NCI-H748 treated with DMSO at 0.1 percent for 48 hours (cell line): Measurements from ENCODE around the gene REC114.
"Not testable (repeated sequence)": the region's sequence is repeated elsewhere in the genome, so short reads cannot be mapped to it uniquely, and the experiment has no call there.

Source experiments
- DNase-seq: peaks from one replicate; lab custom pipeline; 2025; lab: John Stamatoyannopoulos, UW

The REC114 gene

GRCh38 chr15:73577593-73577992, 134.6 kb downstream of the REC114 start:
- DNase-seq, result not testable (repeated sequence)

- DNase-seq, result no peak
Observed at GRCh38 chr15:73578026-73578425, 135.1 kb downstream of the REC114 start.

GRCh38 chr15:73582851-73583379, 140.0 kb downstream of the REC114 start:
- DNase-seq, result no peak

GRCh38 chr15:73583544-73583943, 140.6 kb downstream of the REC114 start:
- DNase-seq, result no peak

GRCh38 chr15:73584699-73585420, 141.9 kb downstream of the REC114 start:
- no peak for DNase-seq

- DNase-seq, result no peak
Observed at GRCh38 chr15:73585871-73586654, 143.1 kb downstream of the REC114 start.

- DNase-seq, result no peak
Observed at GRCh38 chr15:73589766-73590165, 146.8 kb downstream of the REC114 start.

GRCh38 chr15:73590263-73590662, 147.3 kb downstream of the REC114 start:
- DNase-seq, result no peak

GRCh38 chr15:73593304-73594074, 150.5 kb downstream of the REC114 start:
- no peak for DNase-seq

GRCh38 chr15:73594109-73594508, 151.1 kb downstream of the REC114 start:
- no peak for DNase-seq

GRCh38 chr15:73596174-73596573, 153.2 kb downstream of the REC114 start:
- DNase-seq, result no peak

GRCh38 chr15:73597036-73597638, 154.2 kb downstream of the REC114 start:
- DNase-seq, result no peak

GRCh38 chr15:73598530-73599160, 155.7 kb downstream of the REC114 start:
- DNase-seq, result no peak

GRCh38 chr15:73599934-73600333, 157.0 kb downstream of the REC114 start:
- no peak for DNase-seq

- DNase-seq, result no peak
Observed at GRCh38 chr15:73600413-73601335, 157.7 kb downstream of the REC114 start.

GRCh38 chr15:73601451-73602445, 158.8 kb downstream of the REC114 start:
- no peak for DNase-seq

- DNase-seq, result no peak
Observed at GRCh38 chr15:73602446-73602843, 159.5 kb downstream of the REC114 start.

GRCh38 chr15:73602992-73603391, 160.0 kb downstream of the REC114 start:
- no peak for DNase-seq

GRCh38 chr15:73604477-73604876, 161.5 kb downstream of the REC114 start:
- no peak for DNase-seq
